GM19372 (cell line): ENCODE measurements around the gene EVL.
A peak's percentile ranks its signal among the peaks of the same experiment; 100 is the strongest.

Experiments
- ATAC-seq: cut with Tn5 transposase; IDR thresholded peaks from one replicate; pipeline ENCODE4 v1.9.1; 2021; ENCODE audit warnings: mild to moderate bottlenecking, low read depth, moderate library complexity; ENCODE audit not compliant: unreplicated experiment

The EVL gene

DNA sequence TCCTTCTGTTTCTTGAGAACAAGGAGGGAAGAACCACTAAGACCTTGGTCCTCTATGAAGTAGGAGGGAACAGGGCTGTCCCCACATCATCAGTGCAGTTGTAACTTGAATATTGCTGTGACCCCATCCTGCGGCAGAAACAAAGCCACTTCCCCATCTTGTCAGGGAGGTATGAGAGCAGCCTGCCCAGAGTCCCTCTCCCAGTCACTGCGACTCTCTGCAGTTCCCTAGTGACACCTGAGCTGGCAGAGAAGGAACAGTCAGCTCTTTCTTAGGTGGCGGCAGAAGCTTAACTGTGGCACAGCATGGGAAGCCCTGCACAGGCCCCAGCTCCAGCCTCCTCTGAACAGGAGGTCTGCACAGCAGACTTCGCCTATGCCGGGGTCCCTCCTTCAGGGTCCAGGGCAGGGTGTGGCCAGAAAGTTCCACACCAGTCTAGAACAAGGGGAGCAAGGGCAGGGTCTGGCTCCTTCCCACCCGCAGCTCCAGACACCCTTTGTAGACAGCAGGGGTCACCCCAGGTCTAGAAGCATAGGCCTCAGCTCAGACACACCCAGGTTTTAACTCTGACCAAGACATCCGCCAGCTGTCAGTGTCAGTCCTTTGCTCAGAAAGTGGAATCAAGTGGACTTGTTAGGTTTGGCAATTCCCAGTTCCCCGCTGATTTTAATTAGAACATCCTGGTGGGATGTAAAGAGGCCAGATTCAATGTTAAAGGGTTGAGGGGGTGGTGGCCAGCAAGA lies 57.4 kb downstream of the EVL start:
- no peak for ATAC-seq

GRCh38 chr14:100123618-100124017 lies 58.4 kb downstream of the EVL start:
- no peak for ATAC-seq

DNA sequence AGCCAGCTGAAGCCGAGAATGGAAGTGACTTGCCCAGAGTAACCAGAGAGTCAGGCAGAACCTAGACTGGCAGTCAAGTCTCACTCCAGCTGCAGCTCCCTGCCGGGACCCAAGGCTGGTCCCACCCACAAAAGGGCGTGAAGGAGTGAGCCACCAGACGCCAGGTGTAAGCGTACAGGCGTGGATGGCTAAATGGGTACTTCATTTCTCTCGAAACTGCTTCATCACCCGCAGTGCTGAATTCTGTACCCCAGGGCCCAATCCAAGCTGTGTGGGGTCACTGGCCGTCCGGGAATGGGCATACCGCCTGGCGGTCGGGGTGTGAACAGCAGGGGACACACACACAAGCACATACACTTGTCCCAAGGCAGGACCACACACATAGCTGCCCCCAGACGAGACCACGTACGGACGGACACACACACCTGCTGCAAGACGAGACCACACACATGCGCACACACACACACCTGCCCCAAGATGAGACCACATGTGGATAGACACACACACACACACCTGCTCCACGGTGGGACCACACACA lies 59.4 kb downstream of the EVL start:
- ATAC-seq, result no peak

DNA sequence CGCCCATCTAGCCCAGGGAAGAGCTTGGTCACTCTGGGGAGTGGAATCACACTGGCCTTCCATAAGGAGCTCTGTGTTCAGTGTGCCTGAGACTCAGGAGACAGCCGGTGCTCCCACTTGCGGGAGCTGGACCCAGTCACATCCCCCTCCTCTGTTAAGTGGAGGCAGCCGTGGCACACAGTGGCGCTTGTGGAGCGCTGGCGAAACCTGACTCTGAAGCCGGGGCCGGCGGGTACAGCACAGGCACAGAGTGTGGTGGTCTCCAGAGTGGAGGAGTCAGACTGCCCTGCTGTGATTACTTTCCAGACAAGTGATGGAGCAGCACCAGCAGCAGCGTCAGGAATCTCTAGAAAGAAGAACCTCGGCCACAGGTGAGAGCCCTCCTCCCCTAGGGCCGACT lies 61.2 kb downstream of the EVL start:
- ATAC-seq, result no peak

- ATAC-seq, result no peak
Observed at GRCh38 chr14:100127853-100128455, 62.7 kb downstream of the EVL start.

- no peak for ATAC-seq
Observed at GRCh38 chr14:100128688-100129087, 63.5 kb downstream of the EVL start.

GRCh38 chr14:100129161-100129589 lies 64.0 kb downstream of the EVL start:
- no peak for ATAC-seq

DNA sequence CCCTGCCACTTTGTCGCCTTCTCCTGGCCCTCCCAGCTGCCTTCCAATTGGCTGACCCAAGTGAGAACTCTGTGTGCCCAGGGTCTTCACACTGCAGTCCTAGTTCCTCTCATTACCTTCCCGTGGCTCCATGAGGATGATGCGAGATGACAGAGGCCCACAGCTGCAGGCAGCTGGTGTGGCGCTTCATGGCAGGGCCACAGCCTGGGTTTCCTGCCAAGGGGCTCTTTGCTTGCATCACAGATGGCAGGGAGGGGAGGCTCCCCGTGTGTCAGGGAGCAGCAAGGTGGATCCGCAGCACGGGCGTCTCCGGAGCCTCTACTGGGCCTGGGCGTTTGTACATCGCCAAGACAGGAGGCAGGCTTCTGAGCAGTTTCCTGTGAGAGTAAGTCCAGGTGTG lies 65.3 kb downstream of the EVL start:
- ATAC-seq, result no peak

GRCh38 chr14:100131181-100131580 lies 66.0 kb downstream of the EVL start:
- ATAC-seq, result no peak

- ATAC-seq, result no peak
Observed at GRCh38 chr14:100132161-100132902, 67.1 kb downstream of the EVL start.

- no peak for ATAC-seq
Observed at GRCh38 chr14:100132903-100133510, 67.8 kb downstream of the EVL start.

- ATAC-seq, result no peak
Observed at GRCh38 chr14:100134586-100134985, 69.4 kb downstream of the EVL start.

DNA sequence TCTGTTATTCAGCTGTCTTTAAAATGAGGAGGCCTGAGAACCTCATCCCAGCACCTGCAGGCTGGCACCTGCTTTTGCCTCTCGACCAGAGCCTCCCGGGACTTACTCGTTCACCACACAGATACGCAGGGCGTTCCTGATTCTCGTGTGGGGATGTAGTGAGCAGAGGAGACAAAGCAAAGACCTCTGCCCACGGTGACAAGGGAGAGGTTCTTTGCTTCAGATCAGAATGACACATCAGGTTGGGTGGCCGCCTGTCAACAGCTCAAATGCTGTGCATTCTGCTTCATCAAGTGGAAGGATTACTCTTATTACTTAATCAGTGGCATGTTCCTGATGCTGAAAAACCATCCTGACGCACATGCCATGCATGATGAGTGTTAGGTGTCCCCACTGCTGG lies 69.9 kb downstream of the EVL start:
- ATAC-seq, result no peak

- no peak for ATAC-seq
Observed at GRCh38 chr14:100135784-100136183, 70.6 kb downstream of the EVL start.

- ATAC-seq, result no peak
Observed at GRCh38 chr14:100137173-100137572, 72.0 kb downstream of the EVL start.

- peak; percentile 78 for ATAC-seq
Observed at GRCh38 chr14:100138082-100138787, 73.0 kb downstream of the EVL start.

DNA sequence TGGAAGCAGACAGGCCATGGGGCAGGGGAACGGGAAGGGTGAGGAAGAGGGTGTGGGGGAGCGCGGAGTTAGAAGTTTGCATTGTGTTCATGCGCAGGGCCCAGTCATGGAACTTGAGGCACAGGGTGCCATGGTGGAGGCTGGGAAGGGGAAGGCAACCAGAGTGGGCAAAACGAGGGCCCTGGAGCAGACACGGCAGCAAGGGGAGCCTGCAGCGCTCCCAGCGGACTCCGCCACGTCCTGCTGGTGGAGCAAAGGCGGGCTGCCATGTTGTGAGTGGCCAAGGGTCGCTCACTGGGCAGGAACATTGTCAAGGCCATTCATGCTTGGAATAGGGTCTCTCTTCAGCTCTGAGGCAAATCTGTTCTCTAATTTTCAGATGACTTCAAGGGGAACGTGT lies 73.7 kb downstream of the EVL start:
- no peak for ATAC-seq

DNA sequence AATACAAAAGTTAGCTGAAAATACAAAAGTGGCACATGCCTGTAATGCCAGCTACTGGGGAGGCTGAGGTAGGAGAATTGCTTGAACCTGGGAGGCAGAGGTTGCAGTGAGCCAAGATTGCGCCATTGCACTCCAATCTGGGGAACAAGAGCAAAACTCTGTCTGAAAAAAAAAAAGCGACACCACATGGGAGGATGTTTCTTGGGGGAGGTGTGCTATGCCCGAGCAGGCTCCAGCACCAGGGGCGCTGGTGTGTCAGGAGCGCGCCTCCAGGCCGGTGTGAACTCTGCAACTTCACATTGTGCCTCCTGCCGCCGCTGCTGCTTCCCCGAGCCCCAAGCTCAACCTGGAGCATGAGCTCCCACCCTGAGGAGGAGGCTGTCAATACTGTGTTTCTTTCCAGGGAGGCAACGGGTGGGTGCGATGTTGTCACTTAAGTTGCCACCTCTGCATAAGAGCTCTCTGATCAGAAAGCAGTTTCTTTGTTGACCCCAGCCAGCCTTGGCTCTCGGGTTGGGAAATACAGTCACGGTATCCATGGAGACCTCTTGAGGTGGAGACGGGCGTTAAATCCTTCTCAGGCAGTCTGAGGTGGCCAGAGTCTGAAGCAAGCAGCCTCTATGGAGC lies 75.3 kb downstream of the EVL start:
- ATAC-seq, result no peak

GRCh38 chr14:100141098-100141497 lies 75.9 kb downstream of the EVL start:
- no peak for ATAC-seq
